Nephron (organoid): ENCODE results near the gene SEPTIN11.

ENCODE experiments used
- H3K27ac Mint-ChIP-seq, 3 experiments: 2 replicates each; pipeline ENCODE4 v1.8.0; 2020; ENCODE audit warnings: mixed read lengths in 3 of 3, mild to moderate bottlenecking in 2 of 3, moderate library complexity in 1 of 3
- H3K27me3 Mint-ChIP-seq: 2 replicates; pipeline ENCODE4 v1.8.0; 2021; ENCODE audit warnings: low read depth, mild to moderate bottlenecking, moderate library complexity, mixed read lengths
- H3K36me3 Mint-ChIP-seq: 2 replicates; pipeline ENCODE4 v1.8.0; 2020; ENCODE audit warnings: low read depth, mixed read lengths
- H3K4me1 Mint-ChIP-seq: 2 replicates; pipeline ENCODE4 v1.8.0; 2020; ENCODE audit warnings: mixed read lengths
- H3K4me3 Mint-ChIP-seq, 3 experiments: 2 replicates each; pipeline ENCODE4 v1.8.0; 2020; ENCODE audit warnings: mild to moderate bottlenecking in 3 of 3, mixed read lengths in 3 of 3, moderate library complexity in 2 of 3
- H3K9me3 Mint-ChIP-seq: 2 replicates; pipeline ENCODE4 v1.8.0; 2020; ENCODE audit warnings: mixed read lengths
- TF ChIP-seq, protein P1 (sequence below), 3 experiments: fragments of 200-600 bp; sonication (generic); IDR thresholded peaks; one replicate each; pipeline ENCODE4 v1.5.0; 2021; ENCODE audit warnings: antibody characterized with exemption in 3 of 3; ENCODE audit not compliant: unreplicated experiment in 3 of 3

The SEPTIN11 gene

GRCh38 chr4:76996445-76996844, 46.9 kb downstream of the SEPTIN11 start:
- TF ChIP-seq, protein P1, sequence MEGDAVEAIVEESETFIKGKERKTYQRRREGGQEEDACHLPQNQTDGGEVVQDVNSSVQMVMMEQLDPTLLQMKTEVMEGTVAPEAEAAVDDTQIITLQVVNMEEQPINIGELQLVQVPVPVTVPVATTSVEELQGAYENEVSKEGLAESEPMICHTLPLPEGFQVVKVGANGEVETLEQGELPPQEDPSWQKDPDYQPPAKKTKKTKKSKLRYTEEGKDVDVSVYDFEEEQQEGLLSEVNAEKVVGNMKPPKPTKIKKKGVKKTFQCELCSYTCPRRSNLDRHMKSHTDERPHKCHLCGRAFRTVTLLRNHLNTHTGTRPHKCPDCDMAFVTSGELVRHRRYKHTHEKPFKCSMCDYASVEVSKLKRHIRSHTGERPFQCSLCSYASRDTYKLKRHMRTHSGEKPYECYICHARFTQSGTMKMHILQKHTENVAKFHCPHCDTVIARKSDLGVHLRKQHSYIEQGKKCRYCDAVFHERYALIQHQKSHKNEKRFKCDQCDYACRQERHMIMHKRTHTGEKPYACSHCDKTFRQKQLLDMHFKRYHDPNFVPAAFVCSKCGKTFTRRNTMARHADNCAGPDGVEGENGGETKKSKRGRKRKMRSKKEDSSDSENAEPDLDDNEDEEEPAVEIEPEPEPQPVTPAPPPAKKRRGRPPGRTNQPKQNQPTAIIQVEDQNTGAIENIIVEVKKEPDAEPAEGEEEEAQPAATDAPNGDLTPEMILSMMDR (IDR thresholded peaks at IDR 0.05; ENCODE audit: unreplicated experiment in 3 of 3): no peak
- no peak overlapping the region for H3K4me3 Mint-ChIP-seq
- H3K9me3 Mint-ChIP-seq: no peaks in the 10 kb centered on the region
- no peaks in the 10 kb centered on the region for H3K27me3 Mint-ChIP-seq
- H3K27ac Mint-ChIP-seq: peak overlapping the region; percentile 23 to 29 (median 25)
- peaks cover 42% of the 10 kb centered on the region for H3K4me1 Mint-ChIP-seq
- peaks cover 65% of the 10 kb centered on the region for H3K36me3 Mint-ChIP-seq

DNA sequence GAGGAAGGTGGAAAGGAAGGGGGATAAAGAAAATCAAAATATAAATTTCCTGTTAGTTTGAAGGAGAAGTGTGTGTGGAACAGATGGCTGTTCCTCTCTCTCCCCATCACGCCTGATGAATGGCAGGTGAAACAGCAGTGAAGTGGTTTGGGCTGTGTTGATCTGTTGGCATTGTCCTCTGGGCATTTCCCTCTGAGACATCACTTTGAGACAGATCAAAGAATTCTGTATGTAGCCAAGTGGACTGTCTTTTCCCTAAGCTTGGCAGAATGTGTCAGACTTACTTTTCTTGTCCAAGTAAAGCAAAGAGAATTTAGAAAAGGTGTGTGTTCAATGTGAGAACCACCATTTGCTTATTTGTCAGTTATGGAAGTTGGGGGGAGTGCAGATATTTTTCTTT, 47.5 kb downstream of the SEPTIN11 start:
- Mint-ChIP-seq H3K4me3 (no peak overlapping the region), H3K27me3 (no peaks in the 10 kb centered on the region), H3K4me1 (peaks cover 43% of the 10 kb centered on the region), H3K27ac (no peak overlapping the region), H3K36me3 (peaks cover 62% of the 10 kb centered on the region), H3K9me3 (no peaks in the 10 kb centered on the region)
- TF ChIP-seq, protein P1 (IDR thresholded peaks at IDR 0.05; ENCODE audit: unreplicated experiment in 3 of 3): no peak

- Mint-ChIP-seq H3K27ac (no peak overlapping the region), H3K9me3 (no peaks in the 10 kb centered on the region), H3K4me1 (peaks cover 45% of the 10 kb centered on the region), H3K4me3 (no peak overlapping the region), H3K36me3 (peaks cover 64% of the 10 kb centered on the region), H3K27me3 (no peaks in the 10 kb centered on the region)
- TF ChIP-seq, protein P1 (IDR thresholded peaks at IDR 0.05; ENCODE audit: unreplicated experiment in 3 of 3): no peak
These were observed 48.0 kb downstream of the SEPTIN11 start for GRCh38 chr4:76997532-76997931.

DNA sequence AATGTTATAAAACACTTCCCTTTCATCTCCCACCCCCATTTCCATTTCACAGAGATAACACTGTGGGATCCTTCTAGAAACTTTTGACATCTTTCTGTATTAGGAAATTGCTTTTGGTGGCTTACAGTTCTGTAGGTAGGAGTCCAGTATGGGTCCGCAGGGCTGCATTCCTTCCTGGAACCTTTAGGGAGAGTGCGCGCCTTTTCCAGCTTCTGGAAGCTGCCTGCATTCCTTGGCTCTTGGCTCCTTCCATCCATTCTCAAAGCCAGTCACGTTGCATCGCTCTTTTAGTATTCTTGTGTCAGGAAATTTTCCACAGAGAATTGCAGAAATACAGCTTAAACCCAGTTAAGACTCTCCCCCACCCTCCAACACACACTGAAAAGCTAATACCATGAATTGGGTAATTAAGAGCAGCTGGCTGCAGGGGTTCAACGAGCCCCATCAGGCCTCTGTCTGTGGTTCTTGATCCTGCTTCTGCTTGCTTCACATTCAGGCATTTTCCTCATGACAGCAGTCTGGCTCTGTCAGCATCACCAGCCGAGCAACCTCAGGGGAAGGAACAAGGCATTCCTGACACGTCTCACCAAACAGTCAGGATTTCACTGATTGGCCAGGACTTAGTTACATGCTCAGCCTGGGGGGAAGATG, 48.8 kb downstream of the SEPTIN11 start:
- H3K4me1 Mint-ChIP-seq: peaks cover 46% of the 10 kb centered on the region
- no peak overlapping the region for H3K4me3 Mint-ChIP-seq
- peak overlapping the region; percentile 54 to 67 (median 55) for H3K27ac Mint-ChIP-seq
- no peaks in the 10 kb centered on the region for H3K27me3 Mint-ChIP-seq
- TF ChIP-seq, protein P1 (IDR thresholded peaks at IDR 0.05; ENCODE audit: unreplicated experiment in 3 of 3): no peak
- H3K36me3 Mint-ChIP-seq: peaks cover 66% of the 10 kb centered on the region
- no peaks in the 10 kb centered on the region for H3K9me3 Mint-ChIP-seq
